Measurements from ENCODE around the gene SLC35F3. TPM values are rescaled to one million over a fixed set of nuclear protein-coding genes. Genes with fewer than 3 reads are reported as not detected.

The SLC35F3 gene
- total and polyA plus RNA-seq, 2 experiments from 2014 or later = 1.0 to 3.2 TPM

- Histone ChIP-seq H3K27ac (ENCODE audit: low read depth) (no peak overlapping the region), H3F3A (replicated peaks; ENCODE audit: low read depth) (no peaks in the 10 kb centered on the region), H3K36me3 (ENCODE audit: insufficient read depth) (no peaks in the 10 kb centered on the region), H3K9me2 (ENCODE audit: insufficient read depth) (no peaks in the 10 kb centered on the region), H2AFZ (no peak overlapping the region), H3K4me2 (no peak overlapping the region), H4K20me1 (replicated peaks; ENCODE audit: insufficient read depth) (no peaks in the 10 kb centered on the region), H3K27me3 (ENCODE audit: insufficient read depth) (no peaks in the 10 kb centered on the region), H3K79me2 (replicated peaks; ENCODE audit: insufficient read depth) (no peaks in the 10 kb centered on the region), H3K4me1 (ENCODE audit: insufficient read depth) (no peaks in the 10 kb centered on the region), H3K4me3 (no peak overlapping the region)
- TF ChIP-seq, protein P1, sequence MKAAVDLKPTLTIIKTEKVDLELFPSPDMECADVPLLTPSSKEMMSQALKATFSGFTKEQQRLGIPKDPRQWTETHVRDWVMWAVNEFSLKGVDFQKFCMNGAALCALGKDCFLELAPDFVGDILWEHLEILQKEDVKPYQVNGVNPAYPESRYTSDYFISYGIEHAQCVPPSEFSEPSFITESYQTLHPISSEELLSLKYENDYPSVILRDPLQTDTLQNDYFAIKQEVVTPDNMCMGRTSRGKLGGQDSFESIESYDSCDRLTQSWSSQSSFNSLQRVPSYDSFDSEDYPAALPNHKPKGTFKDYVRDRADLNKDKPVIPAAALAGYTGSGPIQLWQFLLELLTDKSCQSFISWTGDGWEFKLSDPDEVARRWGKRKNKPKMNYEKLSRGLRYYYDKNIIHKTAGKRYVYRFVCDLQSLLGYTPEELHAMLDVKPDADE (IDR thresholded peaks at IDR 0.05) = no peak
- no peak for TF ChIP-seq REST (IDR thresholded peaks at IDR 0.05; ENCODE audit: unreplicated experiment)
- DNase-seq (ENCODE audit: low spot score) (no peak), ATAC-seq (no peak)
- Mint-ChIP-seq H3K9me3 (peaks cover 25% of the 10 kb centered on the region), H3K4me3 (no peak overlapping the region), H3K27me3 (ENCODE audit: insufficient read depth, low read depth, poor library complexity) (no peaks in the 10 kb centered on the region), H3K4me1 (peaks cover 4% of the 10 kb centered on the region; the same call in 1 of the 3 replicates), H3K36me3 (ENCODE audit: low read depth) (peaks cover 16% of the 10 kb centered on the region; the same call in 2 of the 3 replicates), H3K27ac (no peak overlapping the region)
Measured at GRCh38 chr1:233919786-233920185, 15.3 kb downstream of the SLC35F3 start.

- no peak for DNase-seq (ENCODE audit: low spot score)
- no peaks in the 10 kb centered on the region for H3K79me2 ChIP-seq (replicated peaks; ENCODE audit: insufficient read depth)
- no peak overlapping the region for H3K4me2 ChIP-seq
- no peak for ATAC-seq
- no peaks in the 10 kb centered on the region for H3K27me3 Mint-ChIP-seq (ENCODE audit: insufficient read depth, low read depth, poor library complexity)
- no peaks in the 10 kb centered on the region for H4K20me1 ChIP-seq (replicated peaks; ENCODE audit: insufficient read depth)
- H3K4me1 Mint-ChIP-seq = no peaks in the 10 kb centered on the region
- no peaks in the 10 kb centered on the region; the same call in 2 of the 3 replicates for H3K36me3 Mint-ChIP-seq (ENCODE audit: low read depth)
- H3K27ac ChIP-seq (ENCODE audit: low read depth) = no peak overlapping the region
- H3K4me3 Mint-ChIP-seq = no peak overlapping the region
- H3K27ac Mint-ChIP-seq = no peak overlapping the region
- no peaks in the 10 kb centered on the region for H3K4me1 ChIP-seq (ENCODE audit: insufficient read depth)
- no peaks in the 10 kb centered on the region for H3K36me3 ChIP-seq (ENCODE audit: insufficient read depth)
- H3F3A ChIP-seq (replicated peaks; ENCODE audit: low read depth) = no peaks in the 10 kb centered on the region
- no peak overlapping the region for H3K4me3 ChIP-seq
- H2AFZ ChIP-seq = no peak overlapping the region
- peaks cover 8% of the 10 kb centered on the region; the same call in 2 of the 3 replicates for H3K9me3 Mint-ChIP-seq
- H3K27me3 ChIP-seq (ENCODE audit: insufficient read depth) = no peaks in the 10 kb centered on the region
- H3K9me2 ChIP-seq (ENCODE audit: insufficient read depth) = no peaks in the 10 kb centered on the region
- TF ChIP-seq STAT1 (IDR thresholded peaks at IDR 0.05; ENCODE audit: unreplicated experiment) (no peak), EZH2phosphoT487 (IDR thresholded peaks at IDR 0.05; ENCODE audit: unreplicated experiment) (no peak), ZNF114 (CRISPR knock-in tag; IDR thresholded peaks at IDR 0.05) (no peak), CREB1 (CRISPR knock-in tag; IDR thresholded peaks at IDR 0.05; ENCODE audit: low read depth) (no peak)
- TF ChIP-seq, protein P2, sequence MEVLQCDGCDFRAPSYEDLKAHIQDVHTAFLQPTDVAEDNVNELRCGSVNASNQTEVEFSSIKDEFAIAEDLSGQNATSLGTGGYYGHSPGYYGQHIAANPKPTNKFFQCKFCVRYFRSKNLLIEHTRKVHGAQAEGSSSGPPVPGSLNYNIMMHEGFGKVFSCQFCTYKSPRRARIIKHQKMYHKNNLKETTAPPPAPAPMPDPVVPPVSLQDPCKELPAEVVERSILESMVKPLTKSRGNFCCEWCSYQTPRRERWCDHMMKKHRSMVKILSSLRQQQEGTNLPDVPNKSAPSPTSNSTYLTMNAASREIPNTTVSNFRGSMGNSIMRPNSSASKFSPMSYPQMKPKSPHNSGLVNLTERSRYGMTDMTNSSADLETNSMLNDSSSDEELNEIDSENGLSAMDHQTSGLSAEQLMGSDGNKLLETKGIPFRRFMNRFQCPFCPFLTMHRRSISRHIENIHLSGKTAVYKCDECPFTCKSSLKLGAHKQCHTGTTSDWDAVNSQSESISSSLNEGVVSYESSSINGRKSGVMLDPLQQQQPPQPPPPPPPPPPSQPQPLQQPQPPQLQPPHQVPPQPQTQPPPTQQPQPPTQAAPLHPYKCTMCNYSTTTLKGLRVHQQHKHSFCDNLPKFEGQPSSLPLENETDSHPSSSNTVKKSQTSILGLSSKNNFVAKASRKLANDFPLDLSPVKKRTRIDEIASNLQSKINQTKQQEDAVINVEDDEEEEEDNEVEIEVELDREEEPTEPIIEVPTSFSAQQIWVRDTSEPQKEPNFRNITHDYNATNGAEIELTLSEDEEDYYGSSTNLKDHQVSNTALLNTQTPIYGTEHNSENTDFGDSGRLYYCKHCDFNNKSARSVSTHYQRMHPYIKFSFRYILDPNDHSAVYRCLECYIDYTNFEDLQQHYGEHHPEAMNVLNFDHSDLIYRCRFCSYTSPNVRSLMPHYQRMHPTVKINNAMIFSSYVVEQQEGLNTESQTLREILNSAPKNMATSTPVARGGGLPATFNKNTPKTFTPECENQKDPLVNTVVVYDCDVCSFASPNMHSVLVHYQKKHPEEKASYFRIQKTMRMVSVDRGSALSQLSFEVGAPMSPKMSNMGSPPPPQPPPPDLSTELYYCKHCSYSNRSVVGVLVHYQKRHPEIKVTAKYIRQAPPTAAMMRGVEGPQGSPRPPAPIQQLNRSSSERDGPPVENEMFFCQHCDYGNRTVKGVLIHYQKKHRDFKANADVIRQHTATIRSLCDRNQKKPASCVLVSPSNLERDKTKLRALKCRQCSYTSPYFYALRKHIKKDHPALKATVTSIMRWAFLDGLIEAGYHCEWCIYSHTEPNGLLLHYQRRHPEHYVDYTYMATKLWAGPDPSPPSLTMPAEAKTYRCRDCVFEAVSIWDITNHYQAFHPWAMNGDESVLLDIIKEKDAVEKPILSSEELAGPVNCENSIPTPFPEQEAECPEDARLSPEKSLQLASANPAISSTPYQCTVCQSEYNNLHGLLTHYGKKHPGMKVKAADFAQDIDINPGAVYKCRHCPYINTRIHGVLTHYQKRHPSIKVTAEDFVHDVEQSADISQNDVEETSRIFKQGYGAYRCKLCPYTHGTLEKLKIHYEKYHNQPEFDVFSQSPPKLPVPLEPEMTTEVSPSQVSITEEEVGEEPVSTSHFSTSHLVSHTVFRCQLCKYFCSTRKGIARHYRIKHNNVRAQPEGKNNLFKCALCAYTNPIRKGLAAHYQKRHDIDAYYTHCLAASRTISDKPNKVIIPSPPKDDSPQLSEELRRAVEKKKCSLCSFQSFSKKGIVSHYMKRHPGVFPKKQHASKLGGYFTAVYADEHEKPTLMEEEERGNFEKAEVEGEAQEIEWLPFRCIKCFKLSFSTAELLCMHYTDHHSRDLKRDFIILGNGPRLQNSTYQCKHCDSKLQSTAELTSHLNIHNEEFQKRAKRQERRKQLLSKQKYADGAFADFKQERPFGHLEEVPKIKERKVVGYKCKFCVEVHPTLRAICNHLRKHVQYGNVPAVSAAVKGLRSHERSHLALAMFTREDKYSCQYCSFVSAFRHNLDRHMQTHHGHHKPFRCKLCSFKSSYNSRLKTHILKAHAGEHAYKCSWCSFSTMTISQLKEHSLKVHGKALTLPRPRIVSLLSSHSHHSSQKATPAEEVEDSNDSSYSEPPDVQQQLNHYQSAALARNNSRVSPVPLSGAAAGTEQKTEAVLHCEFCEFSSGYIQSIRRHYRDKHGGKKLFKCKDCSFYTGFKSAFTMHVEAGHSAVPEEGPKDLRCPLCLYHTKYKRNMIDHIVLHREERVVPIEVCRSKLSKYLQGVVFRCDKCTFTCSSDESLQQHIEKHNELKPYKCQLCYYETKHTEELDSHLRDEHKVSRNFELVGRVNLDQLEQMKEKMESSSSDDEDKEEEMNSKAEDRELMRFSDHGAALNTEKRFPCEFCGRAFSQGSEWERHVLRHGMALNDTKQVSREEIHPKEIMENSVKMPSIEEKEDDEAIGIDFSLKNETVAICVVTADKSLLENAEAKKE (CRISPR knock-in tag; IDR thresholded peaks at IDR 0.05) = no peak
- TF ChIP-seq, protein P1 (IDR thresholded peaks at IDR 0.05) = no peak
Measured at GRCh38 chr1:233928123-233928522, 23.6 kb downstream of the SLC35F3 start.
